Fibroblast of lung (primary cell): ENCODE measurements around the gene NDUFS7. TPM values are rescaled to one million over a fixed set of nuclear protein-coding genes. Genes with fewer than 3 reads are reported as not detected.

ENCODE experiments used
- DNase-seq, 2 donors: peaks; one replicate each; pipeline versions ENCODE4 v3.0.0 to v3.0.0-alpha.2; 2010; ENCODE audit warnings: low read depth in 2 of 2
- H2AFZ ChIP-seq: 2 replicates; pipeline ENCODE4 v1.5.1; 2012; ENCODE audit warnings: low read length, control low read depth, inconsistent platforms
- H3K27ac ChIP-seq: 2 replicates; pipeline ENCODE4 v1.5.1; 2011; ENCODE audit warnings: low read length, control low read depth; ENCODE audit not compliant: insufficient read depth
- H3K27me3 ChIP-seq: 2 replicates; pipeline ENCODE4 v1.5.1; 2011; ENCODE audit warnings: mild to moderate bottlenecking, low read length; ENCODE audit not compliant: control insufficient read depth, insufficient read depth
- H3K36me3 ChIP-seq: 2 replicates; pipeline ENCODE4 v1.5.1; 2011; ENCODE audit warnings: low read length; ENCODE audit not compliant: control insufficient read depth, insufficient read depth
- H3K4me1 ChIP-seq: 2 replicates; pipeline ENCODE4 v1.5.1; 2011; ENCODE audit warnings: low read length; ENCODE audit not compliant: control insufficient read depth, insufficient read depth; ENCODE audit errors: extremely low read depth
- H3K4me2 ChIP-seq: 2 replicates; pipeline ENCODE4 v1.5.1; 2011; ENCODE audit warnings: low read length, control low read depth; ENCODE audit not compliant: insufficient read depth; ENCODE audit errors: extremely low read depth
- H3K4me3 ChIP-seq, 4 experiments: fragments of 200-600 bp in 1 of 4; sonication (generic) in 1 of 4; replicated peaks in 1 of 4; 2 replicates each; pipeline ENCODE4 v1.5.1; 2011 to 2016; ENCODE audit warnings: low read length in 4 of 4, low read depth in 3 of 4, mild to moderate bottlenecking in 3 of 4, control low read depth in 2 of 4, inconsistent platforms in 1 of 4, mixed read lengths in 1 of 4; ENCODE audit not compliant: insufficient read depth in 1 of 4; ENCODE audit errors: control extremely low read depth in 1 of 4
- H3K79me2 ChIP-seq: 2 replicates; pipeline ENCODE4 v1.5.1; 2012; ENCODE audit warnings: mild to moderate bottlenecking, low read length, inconsistent platforms; ENCODE audit not compliant: control insufficient read depth, insufficient read depth
- H3K9ac ChIP-seq: 2 replicates; pipeline ENCODE4 v1.5.1; 2011; ENCODE audit warnings: mild to moderate bottlenecking, low read length, control low read depth; ENCODE audit not compliant: insufficient read depth
- H3K9me3 ChIP-seq: 2 replicates; pipeline ENCODE4 v1.5.1; 2012; ENCODE audit warnings: low read depth, low read length; ENCODE audit not compliant: control insufficient read depth, insufficient read depth
- H4K20me1 ChIP-seq: 2 replicates; pipeline ENCODE4 v1.5.1; 2011; ENCODE audit warnings: low read length; ENCODE audit not compliant: control insufficient read depth, insufficient read depth; ENCODE audit errors: extremely low read depth
- EZH2 ChIP-seq: IDR thresholded peaks from 2 replicates; pipeline ENCODE4 v1.5.1; 2012; ENCODE audit warnings: low read length, control low read depth, mild to moderate bottlenecking; ENCODE audit errors: missing control alignments
- polyA plus RNA-seq, 2 donors: library from polyadenylated mRNA; depleted of rRNA in 1 of 2; stranded (reverse) in 1 of 2; unstranded in 1 of 2; fragments of >200 nt; gene quantifications; 2 replicates each; pipeline ENCODE4 v1.2.1, GENCODE V29; 2011 to 2012; ENCODE audit warnings: missing spikeins in 1 of 2
- total RNA-seq: library from RNA; depleted of rRNA; stranded (reverse); fragments of >200 nt; gene quantifications from 2 replicates; pipeline ENCODE4 v1.2.1, GENCODE V29; 2014
- TF ChIP-seq, protein P1 (sequence below), 2 donors: IDR thresholded peaks in 1 of 2; conservative IDR thresholded peaks in 1 of 2; 1 replicate in 1 of 2; 2 replicates in 1 of 2; pipeline ENCODE4 v1.5.1; 2011 to 2012; ENCODE audit warnings: low read length in 2 of 2, control low read depth in 1 of 2, inconsistent platforms in 1 of 2, low read depth in 1 of 2, mild to moderate bottlenecking in 1 of 2

NDUFS7 gene
- total and polyA plus RNA-seq, 2 donors (not counting 1 experiment from before 2014, with no cell fraction given), result 29.6 to 71.2 TPM

- no peak for TF ChIP-seq EZH2
- TF ChIP-seq, protein P1, sequence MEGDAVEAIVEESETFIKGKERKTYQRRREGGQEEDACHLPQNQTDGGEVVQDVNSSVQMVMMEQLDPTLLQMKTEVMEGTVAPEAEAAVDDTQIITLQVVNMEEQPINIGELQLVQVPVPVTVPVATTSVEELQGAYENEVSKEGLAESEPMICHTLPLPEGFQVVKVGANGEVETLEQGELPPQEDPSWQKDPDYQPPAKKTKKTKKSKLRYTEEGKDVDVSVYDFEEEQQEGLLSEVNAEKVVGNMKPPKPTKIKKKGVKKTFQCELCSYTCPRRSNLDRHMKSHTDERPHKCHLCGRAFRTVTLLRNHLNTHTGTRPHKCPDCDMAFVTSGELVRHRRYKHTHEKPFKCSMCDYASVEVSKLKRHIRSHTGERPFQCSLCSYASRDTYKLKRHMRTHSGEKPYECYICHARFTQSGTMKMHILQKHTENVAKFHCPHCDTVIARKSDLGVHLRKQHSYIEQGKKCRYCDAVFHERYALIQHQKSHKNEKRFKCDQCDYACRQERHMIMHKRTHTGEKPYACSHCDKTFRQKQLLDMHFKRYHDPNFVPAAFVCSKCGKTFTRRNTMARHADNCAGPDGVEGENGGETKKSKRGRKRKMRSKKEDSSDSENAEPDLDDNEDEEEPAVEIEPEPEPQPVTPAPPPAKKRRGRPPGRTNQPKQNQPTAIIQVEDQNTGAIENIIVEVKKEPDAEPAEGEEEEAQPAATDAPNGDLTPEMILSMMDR (conservative IDR thresholded peaks at IDR 0.05 in 1 of 2, IDR thresholded peaks at IDR 0.05 in 1 of 2; ENCODE audit: low read depth in 1 of 2, low read length in 2 of 2), result no peak
- H3K4me2 ChIP-seq, result no peak overlapping the region
- peaks cover 3% of the 10 kb centered on the region for H3K36me3 ChIP-seq
These were observed 11.7 kb downstream of the NDUFS7 start for GRCh38 chr19:1395194-1396018.

DNA sequence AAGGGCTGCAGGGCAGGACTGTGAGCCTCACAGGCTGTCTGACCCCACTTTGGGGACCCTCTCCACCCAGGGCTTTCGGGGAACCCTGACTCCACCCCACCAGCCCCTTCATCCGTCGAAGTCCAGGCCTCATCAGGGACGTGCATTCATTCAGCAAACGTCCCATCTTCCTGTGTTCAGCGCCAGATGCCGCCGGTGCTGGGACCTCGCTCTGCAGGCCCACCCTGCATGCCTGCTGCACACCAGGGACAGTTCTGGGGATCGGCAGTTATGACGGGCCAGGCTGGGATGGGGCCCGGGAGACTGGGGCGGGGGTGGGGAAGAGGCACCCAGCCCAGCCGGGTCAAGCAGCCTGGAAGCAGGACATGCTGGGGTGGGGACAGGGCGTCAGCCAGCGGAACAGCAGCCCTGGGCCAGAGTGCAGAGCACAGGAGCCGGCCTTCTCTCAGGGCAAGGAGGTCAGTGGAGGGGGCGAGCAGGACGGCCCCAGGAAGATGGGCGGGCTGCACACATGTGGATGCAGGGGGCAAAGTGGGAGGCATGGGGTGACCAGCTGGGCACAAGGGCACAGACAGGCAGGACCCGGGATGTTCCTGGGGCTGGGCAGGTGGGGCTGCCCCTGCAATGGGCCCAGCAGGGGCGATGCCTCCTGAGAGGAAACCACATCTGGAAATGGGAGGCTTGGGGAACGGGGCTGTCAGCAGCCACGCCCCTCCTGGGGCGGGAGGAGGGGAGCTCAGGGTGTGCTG lies 12.5 kb downstream of the NDUFS7 start:
- no peaks in the 10 kb centered on the region for H3K9me3 ChIP-seq
- no peaks in the 10 kb centered on the region for H3K27me3 ChIP-seq
- H3K27ac ChIP-seq, result no peak overlapping the region
- no peak for DNase-seq
- no peaks in the 10 kb centered on the region for H3K4me1 ChIP-seq
- no peaks in the 10 kb centered on the region for H3K79me2 ChIP-seq
- H3K4me2 ChIP-seq, result no peak overlapping the region
- TF ChIP-seq EZH2, result no peak
- TF ChIP-seq, protein P1 (conservative IDR thresholded peaks at IDR 0.05 in 1 of 2, IDR thresholded peaks at IDR 0.05 in 1 of 2; ENCODE audit: low read depth in 1 of 2, low read length in 2 of 2), result no peak
- H3K36me3 ChIP-seq, result no peaks in the 10 kb centered on the region
- H2AFZ ChIP-seq, result no peak overlapping the region
- no peak overlapping the region for H3K9ac ChIP-seq
- no peaks in the 10 kb centered on the region for H4K20me1 ChIP-seq
- H3K4me3 ChIP-seq, result no peak overlapping the region

More at GRCh38 chr19:1395194-1396018, 11.7 kb downstream of the NDUFS7 start:
- Histone ChIP-seq H3K4me1 (no peaks in the 10 kb centered on the region), H3K27ac (no peak overlapping the region), H3K9me3 (no peaks in the 10 kb centered on the region), H3K4me3 (no peak overlapping the region), H3K79me2 (no peaks in the 10 kb centered on the region), H4K20me1 (no peaks in the 10 kb centered on the region), H3K27me3 (no peaks in the 10 kb centered on the region), H3K9ac (no peak overlapping the region), H2AFZ (no peak overlapping the region)
- DNase-seq, result no peak
